ENCODE results near the gene INHBB. TPM values are rescaled to one million over a fixed set of nuclear protein-coding genes. Genes with fewer than 3 reads are reported as not detected.
A peak's percentile ranks its signal among the peaks of the same experiment; 100 is the strongest.

The INHBB gene
- total and polyA plus RNA-seq, 2 of the 4 experiments (the other 2 are of a cell fraction) = 0.18 to 0.92 TPM

- TF ChIP-seq ELK1 (IDR thresholded peaks at IDR 0.05; ENCODE audit: borderline replicate concordance, low read depth, low read length) (no peak), BHLHE40 (IDR thresholded peaks at IDR 0.05; ENCODE audit: low read depth, low read length) (no peak), MXI1 (IDR thresholded peaks at IDR 0.05; ENCODE audit: borderline replicate concordance, low read depth, low read length) (no peak), MAZ (IDR thresholded peaks at IDR 0.05; ENCODE audit: borderline replicate concordance, low read depth, low read length) (no peak), POLR2A (IDR thresholded peaks at IDR 0.05; ENCODE audit: low read depth, low read length) (no peak), CHD1 (IDR thresholded peaks at IDR 0.05; ENCODE audit: low read depth, low read length) (no peak)
Observed at GRCh38 chr2:120334068-120334467, 11.9 kb upstream of the INHBB start (continued).

GRCh38 chr2:120336749-120337148, 9.2 kb upstream of the INHBB start:
- no peaks in the 10 kb centered on the region for H3K36me3 ChIP-seq (ENCODE audit: control insufficient read depth, insufficient read depth, low read length)
- no peak overlapping the region for H3K23ac ChIP-seq (ENCODE audit: low read depth, low read length)
- no peaks in the 10 kb centered on the region for H3K79me1 ChIP-seq (ENCODE audit: low read depth in 1 of 2, low read length in 2 of 2)
- no peak overlapping the region for H2AK5ac ChIP-seq (ENCODE audit: low read depth, low read length)
- H3K4me1 ChIP-seq (ENCODE audit: control insufficient read depth, insufficient read depth, low read length) = peaks cover 1% of the 10 kb centered on the region; the same call in 1 of the 2 replicates
- H2AK9ac ChIP-seq (replicated peaks; ENCODE audit: low read depth, low read length, poor library complexity) = peak overlapping the region; percentile 19
- 72% methylated on average over 5 of the region's 8 CpGs; no CpG with 5 or more reads in 1 of the 2 experiments for WGBS, 2 experiments (ENCODE audit: extremely low coverage in 2 of 2, insufficient read length in 1 of 2)
- no peak overlapping the region for H2BK20ac ChIP-seq (ENCODE audit: low read depth, low read length)
- in situ Hi-C loops (cut with MboI; ENCODE audit: low sequenced_read_pairs) (loop anchor here (25.0 kb wide), 1 partner anchor 476 kb away; no protein-coding TSS in a partner anchor), intact Hi-C loops (cut with micrococcal nuclease) (no loop called here), dilution Hi-C loops (cut with HindIII; ENCODE audit: low sequenced_read_pairs, unreplicated experiment) (no loop called here)
- no peak overlapping the region for H2AFZ ChIP-seq (replicated peaks; ENCODE audit: low read length, poor library complexity)
- no peak for TF ChIP-seq MXI1 (IDR thresholded peaks at IDR 0.05; ENCODE audit: borderline replicate concordance, low read depth, low read length)
- TF ChIP-seq RFX5 (IDR thresholded peaks at IDR 0.05; ENCODE audit: low read depth, low read length) = no peak
- no peak for TF ChIP-seq SMC3 (IDR thresholded peaks at IDR 0.05; ENCODE audit: low read depth, low read length)
- TF ChIP-seq RAD21 (IDR thresholded peaks at IDR 0.05; ENCODE audit: low read length) = no peak
- no peak for TF ChIP-seq MAZ (IDR thresholded peaks at IDR 0.05; ENCODE audit: borderline replicate concordance, low read depth, low read length)
- TF ChIP-seq CHD1 (IDR thresholded peaks at IDR 0.05; ENCODE audit: low read depth, low read length) = no peak
- TF ChIP-seq FOS (IDR thresholded peaks at IDR 0.05; ENCODE audit: low read depth, low read length) = no peak
- TF ChIP-seq, protein P1, sequence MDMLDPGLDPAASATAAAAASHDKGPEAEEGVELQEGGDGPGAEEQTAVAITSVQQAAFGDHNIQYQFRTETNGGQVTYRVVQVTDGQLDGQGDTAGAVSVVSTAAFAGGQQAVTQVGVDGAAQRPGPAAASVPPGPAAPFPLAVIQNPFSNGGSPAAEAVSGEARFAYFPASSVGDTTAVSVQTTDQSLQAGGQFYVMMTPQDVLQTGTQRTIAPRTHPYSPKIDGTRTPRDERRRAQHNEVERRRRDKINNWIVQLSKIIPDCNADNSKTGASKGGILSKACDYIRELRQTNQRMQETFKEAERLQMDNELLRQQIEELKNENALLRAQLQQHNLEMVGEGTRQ (IDR thresholded peaks at IDR 0.05; ENCODE audit: low read depth, low read length) = no peak
- ChIA-PET POLR2A (ENCODE audit: unreplicated experiment) (no interaction called here), CTCF (interaction anchor here (0.5 to 2.4 kb wide), 2 partner anchors 24 to 341 kb away, joined by 3 to 8 read pairs; no protein-coding TSS in a partner anchor)
- no peak overlapping the region for H4K91ac ChIP-seq (ENCODE audit: insufficient read depth, low read depth, low read length)
- H3K56ac ChIP-seq (ENCODE audit: extremely low read depth, insufficient read depth, low read length) = no peak overlapping the region
- peaks cover 69% of the 10 kb centered on the region for H3K27me3 ChIP-seq (ENCODE audit: control insufficient read depth, insufficient read depth, low read length)
- no peak overlapping the region for H4K5ac ChIP-seq (ENCODE audit: low read depth, low read length)
- no peaks in the 10 kb centered on the region for H4K20me1 ChIP-seq (ENCODE audit: insufficient read depth, low read length)
- no peak overlapping the region for H3K14ac ChIP-seq (replicated peaks; ENCODE audit: low read depth, low read length)
- H3K4me3 ChIP-seq (ENCODE audit: insufficient read depth, low read depth, low read length) = no peak overlapping the region
- no peak overlapping the region for H4K8ac ChIP-seq (ENCODE audit: low read depth in 2 of 2, low read length in 2 of 2)
- no peak overlapping the region for H3K9ac ChIP-seq (ENCODE audit: low read depth, low read length)
- H3K18ac ChIP-seq (ENCODE audit: low read depth, low read length) = no peak overlapping the region
- H2BK5ac ChIP-seq (ENCODE audit: low read depth, low read length, poor library complexity, severe bottlenecking) = no peak overlapping the region
- H3K9me3 ChIP-seq (ENCODE audit: control insufficient read depth, insufficient read depth, low read length) = peaks cover 2% of the 10 kb centered on the region; the same call in 1 of the 2 replicates
- H3K27ac ChIP-seq (ENCODE audit: insufficient read depth, low read length) = no peak overlapping the region
- DNase-seq (no peak), ATAC-seq (ENCODE audit: low read depth) (no peak)
- no TSS peak for BruUV-seq (replicated peaks)
- no peaks in the 10 kb centered on the region for H3K9me1 ChIP-seq (ENCODE audit: insufficient read depth, low read length)
- H2BK15ac ChIP-seq (ENCODE audit: low read depth, low read length) = no peak overlapping the region
- no peak overlapping the region for H3K4me2 ChIP-seq (ENCODE audit: low read depth, low read length)
- H3K4ac ChIP-seq (ENCODE audit: low read depth, low read length) = no peak overlapping the region
- no peak overlapping the region for H2BK120ac ChIP-seq (ENCODE audit: low read depth, low read length)

Data from IMR-90 (cell line).